ENCODE data around the gene PLA2G2E.
"Not testable (repeated sequence)": the region's sequence is repeated elsewhere in the genome, so short reads cannot be mapped to it uniquely, and the experiment has no call there.

Gene PLA2G2E

DNA sequence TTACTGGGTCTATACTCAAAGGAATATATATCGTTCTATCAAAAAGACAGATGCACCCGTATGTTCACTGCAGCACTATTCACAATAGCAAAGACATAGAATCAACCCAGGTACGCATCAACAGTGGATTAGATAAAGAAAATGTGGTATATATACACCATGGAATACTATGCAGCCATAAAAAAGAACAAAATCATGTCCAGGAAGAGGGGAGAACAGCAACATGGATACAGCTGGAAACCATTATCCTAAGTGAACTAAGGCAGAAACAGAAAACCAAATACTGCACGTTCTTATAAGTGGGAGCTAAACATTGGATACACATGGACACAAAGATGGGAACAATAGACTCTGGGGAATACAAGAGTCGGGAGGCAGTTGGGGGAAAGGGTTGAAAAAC, 42.6 kb downstream of the PLA2G2E start:
- not testable (repeated sequence) for DNase-seq

DNA sequence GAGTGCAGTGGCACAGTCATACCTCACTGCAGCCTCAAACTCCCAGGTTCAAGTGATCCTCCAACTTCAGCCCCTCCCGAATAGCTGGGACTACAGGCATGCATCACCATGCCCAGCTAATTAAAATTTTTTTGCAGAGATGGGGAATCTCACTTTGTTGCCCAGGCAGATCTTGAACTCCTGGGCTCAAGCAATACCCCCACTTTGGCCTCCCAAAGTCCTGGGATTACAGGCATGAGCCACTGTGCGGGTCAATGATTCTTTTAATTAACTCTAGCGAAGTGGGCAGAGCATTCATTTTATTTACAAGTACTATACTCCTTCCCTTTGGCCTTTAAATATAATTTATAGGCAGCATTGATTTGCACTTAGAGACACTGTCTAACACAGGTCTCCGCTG, 43.8 kb downstream of the PLA2G2E start:
- DNase-seq, result no peak

DNA sequence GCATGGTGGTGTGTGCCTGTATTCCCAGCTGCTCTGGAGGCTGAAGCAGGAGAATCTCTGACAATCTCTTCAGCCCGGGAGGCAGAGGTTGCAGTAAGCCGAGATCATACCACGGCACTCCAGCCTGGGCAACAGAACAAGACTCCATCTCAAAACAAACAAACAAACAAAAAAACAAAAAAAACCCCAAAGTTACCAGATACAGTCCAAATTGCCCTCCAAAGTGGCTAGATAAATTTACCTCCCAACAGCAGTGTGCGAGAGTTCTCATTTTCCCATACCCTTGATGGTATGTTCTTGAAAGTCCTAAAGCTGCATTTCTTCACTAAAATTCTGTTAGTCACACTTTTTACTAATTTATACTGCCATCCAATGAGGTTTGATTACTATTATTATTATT, 44.2 kb downstream of the PLA2G2E start:
- no peak for DNase-seq

DNA sequence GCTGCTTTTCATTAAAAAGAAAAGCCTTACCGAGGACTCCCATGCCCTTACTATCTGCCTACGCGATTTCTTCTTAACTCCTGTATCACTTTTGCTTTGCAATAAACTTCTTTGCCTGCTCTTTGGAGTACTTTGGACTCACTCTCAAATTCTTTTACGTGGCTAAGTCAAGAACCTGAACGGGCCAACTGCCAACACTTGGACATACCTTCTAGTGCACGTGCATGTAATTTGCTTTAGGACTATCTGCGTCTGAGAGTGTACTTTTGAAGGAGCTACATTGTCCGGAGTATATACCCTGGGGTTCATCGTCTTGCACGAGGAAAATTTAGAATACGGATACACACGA, 44.8 kb downstream of the PLA2G2E start:
- no peak for DNase-seq

DNA sequence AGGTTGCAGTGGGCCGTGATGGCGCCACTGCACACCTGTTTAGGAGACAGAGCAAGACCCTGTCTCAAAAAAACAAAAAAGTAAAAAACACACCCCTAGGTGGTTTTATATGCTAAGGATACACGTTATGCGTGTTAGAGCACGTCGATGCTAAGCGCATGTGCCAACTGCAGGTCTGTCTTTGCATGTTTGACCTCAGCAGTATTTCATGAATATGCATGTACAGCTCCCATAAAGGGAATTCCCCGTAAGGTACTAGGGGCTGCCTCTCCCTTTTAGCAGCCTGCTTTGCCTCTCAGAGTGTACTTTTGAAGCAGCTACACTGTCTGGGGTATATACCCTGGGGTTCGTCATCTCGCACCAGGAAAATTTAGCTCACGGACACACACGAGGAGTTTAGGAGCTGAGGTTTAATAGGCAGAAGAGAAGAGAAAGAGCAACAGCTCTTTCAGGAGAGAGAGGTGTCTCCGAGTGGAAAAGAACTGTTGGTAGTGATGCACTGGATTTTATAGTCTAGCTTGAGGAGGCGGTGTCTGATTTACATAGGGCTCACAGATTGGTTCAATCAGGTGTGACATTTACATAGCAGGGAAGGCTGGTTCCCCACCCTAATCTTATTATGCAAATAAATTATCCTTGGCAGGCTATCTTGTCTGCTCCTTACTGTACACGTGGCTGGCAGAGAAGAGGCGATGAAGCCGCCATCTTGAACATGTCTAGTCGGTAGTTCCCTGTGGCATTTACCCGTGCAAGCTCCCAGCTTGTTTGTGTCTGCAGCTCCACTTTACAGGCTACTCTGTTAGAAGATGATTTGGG, 45.4 kb downstream of the PLA2G2E start:
- DNase-seq, result no peak

DNA sequence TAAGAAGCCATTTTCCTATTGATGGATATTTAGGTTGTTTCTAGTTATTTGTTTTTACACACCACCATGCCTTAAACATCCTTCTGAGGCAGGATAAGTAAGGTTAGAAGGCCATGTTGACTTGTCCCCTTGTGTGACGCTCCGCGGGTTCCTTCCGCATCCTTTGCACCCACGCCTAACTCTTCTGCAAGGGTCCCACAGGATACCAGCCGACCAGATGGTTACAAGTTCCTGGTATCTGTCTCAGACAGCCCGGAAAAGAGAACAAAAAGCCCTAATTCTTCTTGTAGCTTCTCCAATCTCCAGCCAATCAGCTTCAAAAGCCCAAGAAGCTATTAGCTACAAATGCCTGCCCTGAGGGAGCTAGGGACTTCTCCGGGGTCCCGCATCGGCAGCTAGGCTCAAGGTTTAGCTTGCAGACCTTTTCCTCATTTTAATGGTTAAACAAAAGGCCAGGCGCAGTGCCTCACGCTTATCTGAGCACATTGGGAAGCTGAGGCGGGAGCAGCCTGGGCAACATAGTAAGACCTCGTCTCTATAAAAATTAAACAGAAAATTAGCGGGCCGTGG, 46.2 kb downstream of the PLA2G2E start:
- DNase-seq, result no peak

DNA sequence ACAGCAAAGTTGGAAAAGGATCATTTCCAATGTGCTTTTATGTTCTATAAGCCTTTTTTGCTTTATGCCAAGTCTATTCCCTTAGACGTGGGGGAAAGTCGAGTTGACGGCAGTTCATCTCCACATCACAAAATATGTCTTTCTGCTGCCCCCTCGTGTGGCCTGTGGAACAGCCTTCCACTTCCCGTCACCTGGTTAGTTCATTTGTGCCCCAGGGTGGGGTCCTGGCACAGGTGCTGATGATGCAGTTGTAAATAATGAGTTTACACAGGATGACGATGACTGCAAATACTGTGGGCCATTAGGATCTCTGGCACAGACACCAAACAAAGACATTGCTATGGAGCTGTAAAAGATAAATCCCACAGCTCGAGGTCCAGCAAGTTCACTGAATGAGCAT, 51.2 kb downstream of the PLA2G2E start:
- no peak for DNase-seq
